ENCODE data around the gene OR2T8.
"Not testable (repeated sequence)": the region's sequence is repeated elsewhere in the genome, so short reads cannot be mapped to it uniquely, and the experiment has no call there.

Gene OR2T8

GRCh38 chr1:247919952-247920351, at the start of gene OR2T8:
TSS of gene OR2T8 (plus strand) at chr1:247920252. CDS start at chr1:247921018, 766 bp downstream.
- no peak for DNase-seq

DNA sequence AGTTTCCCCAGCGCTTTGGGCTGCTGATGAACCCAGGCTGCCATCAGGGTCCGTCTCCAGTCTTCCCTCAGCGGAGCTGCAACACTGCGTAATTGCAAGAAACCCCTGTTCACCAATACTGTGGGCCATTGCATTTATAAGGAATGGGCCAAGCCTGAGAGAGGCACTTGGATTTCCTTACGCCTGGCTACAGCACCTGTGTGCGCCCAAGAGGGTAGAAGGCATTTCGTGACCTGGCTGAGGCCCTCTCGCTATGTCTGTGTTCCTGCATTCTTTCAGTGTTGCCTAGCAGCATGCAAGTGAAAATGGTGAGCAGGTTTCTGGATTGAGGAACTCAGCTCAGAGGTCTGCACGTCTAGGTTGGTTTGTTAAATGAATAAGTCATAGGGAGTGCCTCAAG, 36.7 kb upstream of the OR2T8 start:
- DNase-seq: no peak

- DNase-seq: no peak
Observed at GRCh38 chr1:247884797-247885413, 35.1 kb upstream of the OR2T8 start.

DNA sequence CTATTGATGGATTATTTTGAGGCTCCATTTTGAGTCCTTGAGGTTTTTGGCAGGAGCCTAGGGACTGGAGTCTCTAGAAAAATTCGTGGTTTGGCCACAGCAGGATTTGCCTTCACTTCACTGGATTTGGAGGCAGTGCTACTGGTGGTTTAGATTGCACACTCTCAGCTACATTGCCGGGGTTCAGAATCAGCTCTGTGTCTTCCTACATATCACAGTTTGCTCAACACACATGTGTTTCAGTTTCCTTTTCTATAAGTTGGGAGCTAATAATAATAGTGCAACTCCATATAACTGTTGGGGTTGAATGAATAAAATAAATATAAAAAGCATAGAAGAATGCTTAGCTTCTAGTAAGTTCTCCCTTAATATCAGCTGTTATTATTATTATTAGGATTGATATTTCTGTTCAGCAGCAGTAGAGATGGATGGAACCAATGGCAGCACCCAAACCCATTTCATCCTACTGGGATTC, 24.9 kb upstream of the OR2T8 start, which contains the start of gene OR2W3:
Gene OR2W3, plus strand, starts transcription at position 425 of the 475 bp plus-strand sequence. Its CDS starts 0 bp downstream, at position 425.
- DNase-seq: no peak

GRCh38 chr1:247895976-247896375, 24.1 kb upstream of the OR2T8 start:
- DNase-seq: no peak

- no peak for DNase-seq
Observed at GRCh38 chr1:247904122-247904521, 15.9 kb upstream of the OR2T8 start.

GRCh38 chr1:247905181-247905580, 14.9 kb upstream of the OR2T8 start:
- DNase-seq: no peak

DNA sequence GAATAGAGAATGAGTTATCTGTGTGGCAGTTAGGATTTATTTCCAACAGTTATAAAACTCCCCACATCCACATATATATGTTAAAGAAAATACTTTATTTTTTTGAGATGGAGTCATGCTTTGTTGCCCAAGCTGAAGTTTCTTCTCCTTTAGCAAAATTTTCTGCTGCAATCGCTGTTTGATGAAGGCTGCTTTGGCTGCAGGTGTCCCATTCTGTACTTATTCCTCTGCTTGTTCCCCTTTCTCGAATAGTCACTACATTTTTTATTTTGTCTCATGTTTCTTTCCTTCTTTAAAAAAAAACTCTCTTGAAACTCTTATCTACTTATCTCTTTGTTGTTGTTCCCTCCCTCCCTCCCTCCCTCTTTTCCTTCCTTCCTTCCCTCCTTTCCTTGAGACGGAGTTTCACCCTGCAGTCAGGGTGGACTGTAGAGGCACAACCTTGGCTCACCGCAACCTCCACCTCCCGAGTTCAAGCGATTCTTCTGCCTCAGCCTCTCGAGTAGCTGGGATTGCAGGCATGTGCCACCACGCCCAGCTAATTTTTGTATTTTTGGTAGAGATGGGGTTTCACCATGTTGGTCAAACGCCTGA, 14.0 kb upstream of the OR2T8 start:
- DNase-seq: no peak

DNA sequence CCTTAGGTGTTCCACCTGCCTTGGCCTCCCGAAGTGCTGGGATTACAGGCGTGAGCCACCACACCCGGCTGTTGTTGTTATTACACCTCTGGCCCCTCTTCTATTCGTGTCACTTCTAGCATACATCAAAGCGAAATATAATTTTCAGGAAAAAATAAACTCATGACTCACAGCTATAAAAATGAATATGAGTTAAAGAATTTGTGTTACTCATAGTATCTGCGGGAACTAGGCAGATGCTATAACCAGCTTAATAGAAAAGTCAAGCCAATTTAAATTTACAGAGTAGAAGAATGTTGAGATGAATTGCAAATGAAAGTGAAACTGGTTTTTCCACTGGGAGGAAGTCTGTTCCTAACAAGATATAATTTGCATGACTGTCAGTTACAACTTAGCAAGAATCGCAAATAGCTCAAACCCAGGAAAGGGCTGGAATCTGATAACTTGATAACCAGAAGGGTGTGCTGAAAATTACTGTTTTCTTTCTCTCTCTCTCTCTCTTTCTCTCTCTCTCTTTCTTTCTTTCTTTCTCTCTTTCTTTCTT, 13.5 kb upstream of the OR2T8 start:
- DNase-seq: no peak

- no peak for DNase-seq
Observed at GRCh38 chr1:247908766-247909165, 11.3 kb upstream of the OR2T8 start.

- DNase-seq: no peak
Observed at GRCh38 chr1:247913786-247914185, 6.3 kb upstream of the OR2T8 start.

DNA sequence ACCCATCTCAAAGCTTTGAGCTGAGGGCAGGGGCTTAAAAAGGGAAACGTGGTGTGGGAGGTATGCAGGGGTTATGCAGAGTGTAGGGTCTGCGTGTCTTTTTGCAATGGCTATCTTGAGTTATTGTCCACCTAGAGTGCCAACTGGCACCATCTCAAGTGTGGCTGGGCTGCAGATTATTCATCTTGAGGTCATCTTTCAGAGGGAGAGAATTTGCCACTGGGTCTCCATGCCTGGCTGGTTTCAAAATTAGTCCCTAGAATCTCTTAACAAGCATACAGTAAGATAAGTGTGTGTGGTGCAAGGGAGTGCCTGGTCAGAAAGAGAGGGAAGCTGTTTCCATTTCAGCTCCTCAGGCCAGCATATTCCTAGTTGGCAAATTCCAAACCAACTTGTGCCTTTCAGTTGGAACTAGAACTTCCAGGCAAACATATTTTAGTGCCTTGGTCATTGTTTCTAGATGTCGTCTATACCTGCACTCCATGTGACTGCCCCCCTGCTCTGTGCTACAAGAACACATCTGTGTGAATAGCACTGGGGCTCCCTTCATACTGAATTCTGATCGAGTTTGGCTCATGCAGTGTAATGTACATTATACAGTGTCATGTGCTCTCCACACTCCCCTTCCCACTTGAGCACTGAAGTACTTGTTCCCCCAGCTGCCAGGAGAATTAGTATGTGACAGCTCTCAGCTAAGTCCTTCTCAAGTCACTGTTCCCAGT, 5.0 kb upstream of the OR2T8 start:
- DNase-seq: no peak

DNA sequence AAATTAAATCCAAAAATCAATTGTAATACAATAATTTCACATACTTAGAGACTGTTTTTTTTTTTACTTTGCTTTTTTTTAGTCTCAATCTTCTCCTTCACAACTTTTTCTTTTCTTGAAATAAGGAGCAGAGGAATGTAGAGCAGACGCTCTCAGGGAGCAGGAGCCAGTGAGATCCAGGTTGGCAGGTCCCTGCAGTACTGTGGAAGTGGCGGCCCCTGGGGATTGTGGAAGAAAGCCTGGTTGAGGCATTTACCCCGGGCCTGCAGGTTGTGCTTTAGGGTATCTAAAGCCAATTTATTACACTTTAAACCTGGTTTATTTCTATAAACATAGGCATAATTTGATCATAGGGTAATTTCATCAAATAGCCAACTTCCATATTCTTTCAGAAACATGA, 3.9 kb downstream of the OR2T8 start:
- DNase-seq: no peak

DNA sequence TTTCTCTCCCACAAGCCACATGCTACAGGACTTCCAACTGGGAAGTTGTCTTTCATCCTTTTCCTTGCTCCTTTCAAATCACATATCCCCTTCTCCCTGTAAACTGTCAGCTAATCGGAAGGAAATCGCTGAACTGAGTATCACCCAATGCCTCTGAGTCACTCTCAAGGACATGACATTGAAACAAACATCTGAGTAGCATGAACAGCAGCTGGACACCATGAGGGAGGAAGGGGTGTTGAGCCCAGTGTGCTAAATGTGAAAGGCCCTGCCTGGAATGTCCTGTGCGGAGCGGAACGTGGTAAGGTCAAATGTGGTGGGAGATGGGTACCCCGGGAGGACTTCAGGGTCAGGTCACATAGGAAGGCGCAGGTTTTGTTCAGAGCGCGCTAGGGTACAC, 4.8 kb downstream of the OR2T8 start, which contains the start of gene OR2AJ1:
Gene OR2AJ1, plus strand, starts transcription at position 22 of the 400 bp plus-strand sequence. CDS start 8,880 bp downstream, outside the sequence.
- no peak for DNase-seq

DNA sequence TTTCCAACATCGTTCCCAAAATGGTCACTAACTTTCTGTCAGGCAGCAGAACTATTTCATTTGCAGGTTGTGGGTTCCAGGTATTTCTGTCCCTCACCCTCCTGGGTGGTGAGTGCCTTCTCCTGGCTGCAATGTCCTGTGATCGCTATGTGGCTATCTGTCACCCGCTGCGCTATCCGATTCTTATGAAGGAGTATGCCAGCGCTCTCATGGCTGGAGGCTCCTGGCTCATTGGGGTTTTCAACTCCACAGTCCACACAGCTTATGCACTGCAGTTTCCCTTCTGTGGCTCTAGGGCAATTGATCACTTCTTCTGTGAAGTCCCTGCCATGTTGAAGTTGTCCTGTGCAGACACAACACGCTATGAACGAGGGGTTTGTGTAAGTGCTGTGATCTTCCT, 13.9 kb downstream of the OR2T8 start:
- DNase-seq: no peak

DNA sequence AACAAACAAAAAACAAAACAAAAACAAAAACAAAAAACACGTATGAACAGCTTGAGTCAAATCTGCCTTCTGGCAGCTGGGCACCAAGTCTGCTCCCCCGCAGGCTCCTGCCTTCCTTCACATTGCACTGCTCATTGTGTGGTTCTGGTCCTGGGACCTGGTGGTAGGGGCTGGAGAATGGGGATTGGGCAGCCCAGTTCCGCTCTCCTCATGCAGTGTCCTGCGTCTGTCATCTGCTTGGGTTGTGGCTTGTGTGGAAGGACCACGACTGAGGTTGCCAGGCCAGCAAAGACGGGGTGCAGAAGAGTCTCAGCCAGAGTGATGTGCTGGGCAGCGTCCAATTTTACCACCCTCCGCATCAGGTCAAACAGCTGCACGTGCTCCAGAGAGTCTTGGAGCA, 15.7 kb downstream of the OR2T8 start:
- DNase-seq: no peak

- no peak for DNase-seq
Observed at GRCh38 chr1:247936415-247936814, 16.4 kb downstream of the OR2T8 start.

- DNase-seq: not testable (repeated sequence)
Observed at GRCh38 chr1:247936965-247937734, 17.1 kb downstream of the OR2T8 start.

GRCh38 chr1:247942624-247943023, 22.6 kb downstream of the OR2T8 start:
- DNase-seq: no peak

DNA sequence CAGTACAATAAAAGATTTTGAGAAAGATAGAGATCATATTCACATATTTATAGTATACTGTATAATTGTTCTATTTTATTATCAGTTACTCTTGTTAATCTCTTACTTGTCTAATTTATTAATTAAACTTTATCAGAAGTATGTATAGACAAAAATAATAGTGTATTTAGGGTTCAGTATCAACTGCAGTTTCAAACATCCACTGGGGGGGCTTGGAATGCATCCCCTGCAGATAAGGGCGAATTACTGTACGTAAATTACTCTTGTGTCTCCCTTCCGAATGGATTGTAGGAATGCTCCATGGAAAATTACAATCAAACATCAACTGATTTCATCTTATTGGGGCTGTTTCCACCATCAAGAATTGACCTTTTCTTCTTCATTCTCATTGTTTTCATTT, 28.5 kb downstream of the OR2T8 start, which contains the start of gene OR2L8:
Gene OR2L8, plus strand, starts transcription at position 301 of the 400 bp plus-strand sequence. Its CDS starts 0 bp downstream, at position 301.
- DNase-seq: no peak

DNA sequence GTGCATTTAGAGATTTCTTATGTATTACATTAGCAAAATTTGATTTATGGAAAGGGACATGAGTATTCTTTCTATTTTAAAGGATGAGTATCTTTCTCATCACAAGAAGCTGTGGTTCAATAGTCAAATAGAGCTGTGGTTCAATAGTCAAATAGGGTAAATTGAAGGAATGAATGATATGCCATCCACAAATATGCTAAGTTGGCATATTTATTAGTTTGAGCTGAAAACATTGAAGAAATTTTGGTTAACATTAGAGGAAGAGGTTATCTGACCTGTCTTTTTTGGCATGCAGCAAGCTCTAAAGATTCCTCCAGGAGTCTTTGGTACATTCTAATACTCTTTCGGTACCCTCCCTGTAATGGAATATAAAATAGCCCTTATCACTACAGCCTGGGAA, 33.4 kb downstream of the OR2T8 start:
- no peak for DNase-seq

DNA sequence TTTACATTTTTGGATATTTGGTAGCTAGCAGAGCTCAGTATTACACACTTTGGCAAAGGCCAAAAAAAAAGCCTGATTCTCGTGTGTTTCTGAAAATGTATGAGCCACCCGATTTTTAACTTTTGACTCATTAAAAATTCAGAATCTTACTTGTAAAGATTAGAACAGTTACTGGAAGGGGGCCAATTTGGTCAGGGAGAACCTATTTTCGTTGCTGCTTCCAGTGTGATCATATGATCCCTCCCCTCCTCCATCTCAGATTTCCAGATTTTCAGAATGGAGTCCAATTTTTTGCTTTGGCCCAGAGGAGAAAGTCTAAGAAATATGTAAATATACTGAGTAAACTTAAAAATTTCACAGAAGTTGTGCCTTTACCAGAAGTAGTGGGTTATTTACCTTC, 41.7 kb downstream of the OR2T8 start:
- DNase-seq: no peak

Measured in NCI-H774 (cell line).